Effector memory CD8-positive, alpha-beta T cell (primary cell): ENCODE results near the gene MGARP.
A peak's percentile ranks its signal among the peaks of the same experiment; 100 is the strongest.
"Not testable (repeated sequence)": the region's sequence is repeated elsewhere in the genome, so short reads cannot be mapped to it uniquely, and the experiment has no call there.

Experiments used
- ATAC-seq: fragments of 150-1000 bp; cut with Tn5 transposase; replicated peaks from 2 replicates; pipeline ENCODE4 v1.10.0; 2021; ENCODE audit warnings: mild to moderate bottlenecking, moderate library complexity
- DNase-seq, 3 experiments: peaks; one replicate each; pipeline ENCODE4 v3.0.0; 2021
- H3K27ac Mint-ChIP-seq, 2 donors: one replicate each; pipeline ENCODE4 v1.8.0; 2022; ENCODE audit warnings: mild to moderate bottlenecking in 2 of 2, mixed read lengths in 2 of 2, moderate library complexity in 2 of 2
- H3K27me3 Mint-ChIP-seq, 2 donors: one replicate each; pipeline ENCODE4 v1.8.0; 2022; ENCODE audit warnings: mixed read lengths in 2 of 2
- H3K36me3 Mint-ChIP-seq: one replicate; pipeline ENCODE4 v1.8.0; 2022; ENCODE audit warnings: mild to moderate bottlenecking, moderate library complexity, mixed read lengths; ENCODE audit not compliant: insufficient read depth
- H3K4me1 Mint-ChIP-seq, 2 donors: one replicate each; pipeline ENCODE4 v1.8.0; 2022; ENCODE audit warnings: low read depth in 2 of 2, mixed read lengths in 2 of 2
- H3K4me3 Mint-ChIP-seq, 2 donors: one replicate each; pipeline ENCODE4 v1.8.0; 2022; ENCODE audit warnings: mild to moderate bottlenecking in 2 of 2, mixed read lengths in 2 of 2, moderate library complexity in 2 of 2
- H3K9me3 Mint-ChIP-seq, 2 donors: one replicate each; pipeline ENCODE4 v1.8.0; 2022; ENCODE audit warnings: mixed read lengths in 2 of 2

Gene MGARP

DNA sequence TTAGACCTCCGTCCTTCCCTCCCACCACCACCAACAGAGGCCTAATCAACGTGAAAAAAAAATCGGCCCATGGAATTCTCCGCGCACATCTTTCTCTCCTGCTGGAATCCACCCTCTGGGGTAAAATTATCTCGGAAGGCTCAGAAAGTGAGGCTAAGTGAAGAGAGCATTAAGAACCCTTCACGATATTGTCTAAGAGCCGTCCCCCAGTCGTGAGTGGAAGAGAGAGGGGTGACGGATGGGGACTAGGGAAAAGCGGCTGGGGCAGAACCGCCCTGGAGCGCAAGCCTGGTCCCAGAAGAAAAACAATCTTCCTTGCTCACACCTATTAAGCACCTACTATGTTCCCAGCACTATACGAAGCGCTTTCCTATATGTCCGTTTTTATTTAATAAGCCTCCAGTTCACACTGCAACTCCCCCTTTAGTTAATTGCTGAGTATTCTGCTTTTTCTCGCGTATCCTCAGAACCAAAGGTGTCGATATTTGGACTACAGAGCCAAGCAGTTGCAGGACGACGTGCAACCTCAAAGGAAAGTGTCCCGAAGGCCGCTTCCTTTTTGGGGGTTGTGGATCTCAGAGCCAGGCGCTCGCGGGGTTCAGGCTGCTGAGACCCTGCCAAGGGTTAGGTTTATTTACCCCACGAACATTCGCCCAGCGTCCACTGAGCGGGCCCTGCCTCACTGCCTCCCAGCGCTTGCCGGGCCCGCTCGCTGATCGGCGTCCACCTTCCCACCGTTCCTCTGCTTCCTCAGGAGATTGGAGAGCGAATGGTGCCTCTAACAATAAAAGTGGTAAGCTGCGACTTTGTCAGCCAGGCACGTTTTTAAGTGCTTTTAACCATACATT lies 889 bp downstream of the MGARP start:
- peaks cover 5% of the 10 kb centered on the region for H3K36me3 Mint-ChIP-seq
- ATAC-seq (peak; percentile 50), DNase-seq (no peak)
- H3K9me3 Mint-ChIP-seq: no peaks in the 10 kb centered on the region
- H3K27me3 Mint-ChIP-seq: peaks cover 35 to 41% of the 10 kb centered on the region in 2 donors
- H3K27ac Mint-ChIP-seq: no peak overlapping the region
- peaks cover 12 to 16% of the 10 kb centered on the region in 2 donors for H3K4me1 Mint-ChIP-seq
- peak overlapping the region; percentile 82 to 86 for H3K4me3 Mint-ChIP-seq

DNA sequence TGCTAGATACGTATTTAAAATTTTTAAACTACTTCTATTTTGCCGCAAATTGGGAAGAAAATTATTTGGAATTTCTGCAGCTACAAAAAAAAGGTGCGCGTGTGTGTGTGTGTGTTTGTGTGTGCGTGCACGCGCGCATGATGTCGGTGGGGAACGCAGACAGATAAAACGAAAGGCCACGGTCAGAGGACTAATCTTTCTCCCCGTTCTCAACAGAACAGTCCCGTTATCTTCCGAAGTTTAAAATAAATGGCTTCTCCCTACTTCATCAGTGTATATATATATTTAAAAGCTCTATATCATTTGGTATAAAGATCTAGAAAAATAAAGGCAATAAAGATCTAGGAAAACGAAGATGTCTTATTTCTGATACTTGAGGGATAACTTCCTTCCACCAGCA lies 1.5 kb downstream of the MGARP start:
- Mint-ChIP-seq H3K27me3 (peaks cover 35 to 41% of the 10 kb centered on the region in 2 donors), H3K27ac (no peak overlapping the region), H3K4me1 (peaks cover 12 to 16% of the 10 kb centered on the region in 2 donors), H3K9me3 (no peaks in the 10 kb centered on the region), H3K4me3 (peak overlapping the region in 1 of 2 donors; percentile 86), H3K36me3 (peaks cover 5% of the 10 kb centered on the region)
- DNase-seq (no peak), ATAC-seq (no peak)

DNA sequence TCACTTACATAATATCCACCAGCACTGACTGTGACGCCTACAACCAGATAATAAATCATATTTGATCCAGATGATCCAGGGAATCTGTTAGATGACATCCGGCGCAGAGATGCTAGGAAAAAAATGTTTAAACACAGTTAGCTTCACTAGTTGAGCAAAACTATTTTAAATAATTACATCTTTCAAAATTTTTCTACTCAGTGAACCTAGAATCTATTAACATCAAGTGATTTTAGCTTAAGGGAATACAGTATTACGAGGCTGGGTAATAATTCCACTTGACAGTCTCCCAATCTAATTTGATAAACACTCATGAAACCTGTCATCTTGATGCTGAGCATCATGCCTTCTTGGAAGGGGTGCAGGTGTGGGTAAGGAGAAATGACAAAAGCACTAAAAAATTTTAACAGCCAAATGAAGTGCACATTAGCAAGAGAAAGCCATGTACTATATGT lies 4.7 kb downstream of the MGARP start:
- DNase-seq (no peak), ATAC-seq (no peak)
- Mint-ChIP-seq H3K4me1 (peaks cover 11 to 16% of the 10 kb centered on the region in 2 donors), H3K27me3 (peaks cover 24 to 30% of the 10 kb centered on the region in 2 donors), H3K9me3 (no peaks in the 10 kb centered on the region), H3K4me3 (no peak overlapping the region), H3K27ac (no peak overlapping the region), H3K36me3 (no peaks in the 10 kb centered on the region)

DNA sequence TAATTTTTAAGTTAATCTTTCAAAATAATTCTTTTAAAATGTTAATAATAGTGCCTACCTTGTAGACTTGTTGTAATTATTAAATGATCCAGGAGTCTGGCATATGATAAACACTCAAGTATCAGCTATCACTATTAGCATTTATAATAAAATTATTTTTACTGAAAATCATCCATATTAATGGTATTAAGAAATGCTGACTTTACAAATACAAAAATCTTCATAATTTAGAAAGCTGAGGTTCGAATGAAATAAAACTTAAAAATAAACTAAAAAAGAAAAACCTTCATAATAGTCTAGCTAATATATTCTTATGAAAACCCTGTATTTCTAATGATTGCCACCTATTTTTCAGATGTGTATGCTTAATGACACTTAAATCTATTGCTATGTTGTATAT lies 5.2 kb downstream of the MGARP start:
- H3K27ac Mint-ChIP-seq: no peak overlapping the region
- ATAC-seq: no peak

DNA sequence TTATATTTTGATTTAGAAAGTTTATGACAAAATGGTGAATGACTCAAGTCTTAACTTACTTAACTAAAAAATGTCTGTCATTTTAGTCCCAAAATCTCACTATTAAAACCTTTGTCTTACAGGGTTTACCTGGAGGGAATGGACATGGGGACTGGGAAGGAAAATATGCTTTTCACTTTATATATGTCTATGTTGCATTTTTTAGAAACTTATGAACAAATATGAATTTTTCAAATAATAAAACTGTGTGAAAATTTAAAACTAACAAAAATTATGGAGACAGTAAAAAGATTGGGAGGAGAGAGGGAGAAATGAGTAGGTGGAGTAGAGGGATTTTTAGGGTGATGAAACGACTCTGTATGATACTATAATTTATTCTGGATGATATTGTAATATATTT lies 6.2 kb downstream of the MGARP start:
- Mint-ChIP-seq H3K9me3 (no peaks in the 10 kb centered on the region), H3K4me3 (no peak overlapping the region), H3K4me1 (peaks cover 0 to 2% of the 10 kb centered on the region in 2 donors), H3K27me3 (peaks cover 10 to 16% of the 10 kb centered on the region in 2 donors), H3K36me3 (no peaks in the 10 kb centered on the region), H3K27ac (no peak overlapping the region)
- no peak for DNase-seq
- no peak for ATAC-seq

More for the DNA sequence above, 5.2 kb downstream of the MGARP start:
- Mint-ChIP-seq H3K27me3 (peaks cover 19 to 25% of the 10 kb centered on the region in 2 donors), H3K4me3 (no peak overlapping the region), H3K4me1 (peaks cover 6 to 11% of the 10 kb centered on the region in 2 donors), H3K9me3 (no peaks in the 10 kb centered on the region), H3K36me3 (no peaks in the 10 kb centered on the region)
- no peak for DNase-seq

DNA sequence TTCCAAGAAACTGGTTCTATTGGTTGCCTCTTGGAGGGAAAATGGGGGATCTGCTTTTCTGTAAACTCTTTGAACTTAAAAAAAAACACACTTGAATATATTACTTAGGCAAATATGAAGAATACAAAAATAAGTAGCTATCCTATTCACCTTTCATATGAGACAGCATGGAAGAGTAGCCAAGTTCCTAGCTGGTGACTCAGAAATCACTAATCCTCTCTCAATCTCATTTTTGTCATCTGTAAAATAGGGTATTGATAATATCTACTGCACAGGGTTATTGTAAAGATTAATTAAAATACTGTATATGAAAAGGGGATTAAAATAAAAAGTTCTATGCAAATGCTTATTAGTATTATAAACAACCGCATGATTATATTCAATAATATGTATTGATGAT lies 12.7 kb downstream of the MGARP start:
- DNase-seq (no peak), ATAC-seq (no peak)
- Mint-ChIP-seq H3K9me3 (no peaks in the 10 kb centered on the region), H3K4me3 (peak overlapping the region; percentile 82), H3K36me3 (no peaks in the 10 kb centered on the region), H3K4me1 (peaks cover 12 to 17% of the 10 kb centered on the region in 2 donors), H3K27me3 (no peaks in the 10 kb centered on the region), H3K27ac (peak overlapping the region; percentile 95 to 96)

DNA sequence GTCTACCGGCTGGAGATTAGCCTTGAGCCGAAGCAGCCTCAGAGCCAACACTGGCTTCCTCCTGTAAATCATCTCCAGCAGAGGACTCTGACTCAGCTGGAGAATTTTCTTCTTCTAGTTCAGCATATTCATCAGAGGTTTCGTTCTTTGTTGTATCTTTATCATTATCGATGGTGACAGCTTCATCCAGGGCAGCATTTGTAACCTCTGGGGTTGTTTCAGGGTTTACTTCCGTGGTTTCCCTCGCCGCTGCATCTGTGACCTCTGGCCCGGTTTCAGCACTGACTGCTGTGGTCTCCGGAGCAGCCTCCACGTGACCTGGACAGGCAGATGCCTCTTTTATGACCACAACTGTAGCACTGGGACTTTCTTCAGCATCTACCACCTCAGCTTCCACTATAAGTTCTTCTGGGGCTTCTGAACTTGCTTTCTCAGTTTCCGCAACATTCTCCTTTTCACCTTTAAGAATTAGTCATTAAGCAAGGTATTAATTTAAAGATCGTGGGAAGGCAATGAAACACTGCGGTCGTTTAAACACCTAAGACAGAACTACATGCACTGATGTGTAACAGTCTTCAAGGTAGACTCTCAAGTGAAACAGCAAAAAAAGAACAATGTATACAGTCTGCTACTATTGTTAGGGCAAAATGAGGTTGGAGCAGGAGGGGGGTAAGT lies 13.3 kb downstream of the MGARP start:
- ATAC-seq (peak; percentile 98), DNase-seq (peak; percentile 61 to 75 (median 75))
- H3K27me3 Mint-ChIP-seq: no peaks in the 10 kb centered on the region
- no peaks in the 10 kb centered on the region for H3K9me3 Mint-ChIP-seq
- peak overlapping the region; percentile 95 to 96 for H3K27ac Mint-ChIP-seq
- peak overlapping the region; percentile 82 for H3K4me3 Mint-ChIP-seq
- peaks cover 12 to 17% of the 10 kb centered on the region in 2 donors for H3K4me1 Mint-ChIP-seq
- H3K36me3 Mint-ChIP-seq: no peaks in the 10 kb centered on the region

DNA sequence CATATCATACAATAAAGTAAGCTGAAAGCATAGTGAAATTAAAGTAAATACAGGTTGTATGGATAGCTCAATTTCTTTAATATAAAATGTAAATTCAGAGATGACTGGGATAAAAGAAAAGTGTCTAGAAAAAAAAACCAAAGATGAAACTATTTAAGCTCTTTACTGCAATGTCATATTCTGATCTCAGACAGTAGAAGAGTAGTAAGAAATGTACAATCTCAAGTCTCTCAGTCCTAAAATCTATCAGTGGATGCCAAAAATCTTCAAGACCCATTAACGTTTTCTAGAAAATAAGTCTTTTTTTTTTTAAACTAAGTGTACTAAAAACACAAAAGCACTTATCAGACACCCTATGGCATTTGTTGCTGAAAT lies 13.8 kb downstream of the MGARP start:
- peaks cover 12 to 17% of the 10 kb centered on the region in 2 donors for H3K4me1 Mint-ChIP-seq
- no peaks in the 10 kb centered on the region for H3K9me3 Mint-ChIP-seq
- no peak for ATAC-seq
- peak overlapping the region; percentile 82 for H3K4me3 Mint-ChIP-seq
- DNase-seq: no peak
- H3K27ac Mint-ChIP-seq: peak overlapping the region; percentile 95 to 96
- H3K36me3 Mint-ChIP-seq: no peaks in the 10 kb centered on the region
- no peaks in the 10 kb centered on the region for H3K27me3 Mint-ChIP-seq

DNA sequence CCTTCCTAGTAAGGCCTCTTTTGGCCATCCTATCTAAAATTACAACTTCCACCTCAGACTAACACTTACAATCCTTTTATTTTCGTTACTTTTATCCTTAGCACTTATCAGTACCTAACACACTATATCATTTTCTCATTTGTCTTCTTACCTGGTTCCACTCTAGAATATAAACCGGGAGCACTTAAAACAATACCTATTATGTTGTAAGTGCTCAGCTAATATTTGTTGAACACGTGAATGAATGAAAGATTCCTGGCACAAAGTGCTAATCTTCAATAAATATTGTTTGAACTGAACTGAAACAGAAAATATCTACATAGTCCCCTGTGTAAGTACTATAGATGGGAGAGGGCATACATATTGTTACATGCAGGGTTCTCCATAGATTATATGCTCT lies 14.4 kb downstream of the MGARP start:
- no peak for DNase-seq
- no peaks in the 10 kb centered on the region for H3K27me3 Mint-ChIP-seq
- peak overlapping the region in 1 of 2 donors; percentile 82 for H3K4me3 Mint-ChIP-seq
- no peaks in the 10 kb centered on the region for H3K36me3 Mint-ChIP-seq
- no peaks in the 10 kb centered on the region for H3K9me3 Mint-ChIP-seq
- H3K27ac Mint-ChIP-seq: peak overlapping the region; percentile 95 to 96
- peaks cover 12 to 17% of the 10 kb centered on the region in 2 donors for H3K4me1 Mint-ChIP-seq
- no peak for ATAC-seq

DNA sequence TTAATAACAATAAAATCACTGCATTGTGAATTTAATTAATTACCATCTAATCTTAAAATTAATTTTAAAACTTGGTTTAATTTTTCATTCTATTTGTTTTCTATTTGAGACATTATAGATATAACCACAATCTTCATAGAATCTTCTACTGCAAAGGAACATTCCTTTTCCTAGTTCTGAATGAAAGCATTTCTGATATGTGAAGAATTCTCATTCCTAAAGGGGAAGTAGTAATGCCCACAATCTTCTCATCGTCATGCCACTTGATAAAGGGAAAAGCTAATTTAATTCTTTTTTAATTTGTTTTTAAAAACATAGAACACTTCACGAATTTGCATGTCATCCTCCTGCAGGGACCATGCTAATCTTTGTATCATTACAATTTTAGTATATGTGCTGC lies 23.7 kb downstream of the MGARP start:
- H3K9me3 Mint-ChIP-seq: no peaks in the 10 kb centered on the region

DNA sequence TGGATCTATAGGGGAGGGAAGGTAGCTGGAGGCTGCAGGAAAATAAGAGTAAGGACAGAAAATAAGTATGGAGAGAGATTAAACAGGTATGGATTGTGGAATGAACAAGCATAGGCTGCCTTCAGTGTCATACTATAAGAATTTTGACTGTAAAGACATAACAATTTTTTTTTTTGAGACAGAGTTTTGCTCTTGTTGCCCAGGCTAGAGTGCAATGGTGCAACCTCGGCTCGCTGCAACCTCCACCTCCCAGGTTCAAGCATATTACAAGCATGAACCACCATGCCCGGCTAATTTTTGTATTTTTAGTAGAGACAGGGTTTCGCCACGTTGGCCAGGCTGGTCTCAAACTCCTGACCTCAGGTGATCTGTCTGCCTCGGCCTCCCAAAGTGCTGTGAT lies 24.4 kb downstream of the MGARP start:
- not testable (repeated sequence) for H3K4me1 Mint-ChIP-seq, H3K36me3 Mint-ChIP-seq, H3K27me3 Mint-ChIP-seq, DNase-seq, ATAC-seq, H3K9me3 Mint-ChIP-seq, H3K27ac Mint-ChIP-seq, H3K4me3 Mint-ChIP-seq

More for the DNA sequence above, 23.7 kb downstream of the MGARP start:
- no peaks in the 10 kb centered on the region for H3K36me3 Mint-ChIP-seq
- no peak for ATAC-seq
- no peak overlapping the region for H3K4me3 Mint-ChIP-seq
- H3K27me3 Mint-ChIP-seq: no peaks in the 10 kb centered on the region
- DNase-seq: no peak
- no peak overlapping the region for H3K27ac Mint-ChIP-seq
- H3K4me1 Mint-ChIP-seq: no peaks in the 10 kb centered on the region

DNA sequence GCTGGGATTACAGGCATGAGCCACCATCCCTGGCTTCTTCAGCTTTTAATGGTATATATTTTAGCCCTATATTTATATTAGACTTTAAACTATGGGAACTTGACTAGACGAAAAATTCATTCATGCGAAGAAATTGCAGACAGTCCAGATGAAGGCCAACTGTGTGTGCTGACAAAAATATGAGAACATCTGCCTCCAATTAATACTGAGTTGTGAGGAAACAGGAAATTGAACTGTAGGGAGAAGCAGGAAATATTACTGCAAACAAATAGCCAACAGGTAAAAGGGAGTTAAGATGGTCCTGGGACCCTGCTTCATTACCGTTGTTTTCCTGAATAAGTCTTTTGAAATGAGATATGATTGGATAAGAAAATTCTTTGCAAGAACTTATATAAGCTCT lies 26.3 kb downstream of the MGARP start:
- no peaks in the 10 kb centered on the region for H3K27me3 Mint-ChIP-seq
- DNase-seq: no peak
- no peaks in the 10 kb centered on the region for H3K36me3 Mint-ChIP-seq
- no peaks in the 10 kb centered on the region for H3K9me3 Mint-ChIP-seq
- ATAC-seq: no peak
- no peak overlapping the region for H3K27ac Mint-ChIP-seq
- no peak overlapping the region for H3K4me3 Mint-ChIP-seq
- H3K4me1 Mint-ChIP-seq: no peaks in the 10 kb centered on the region

DNA sequence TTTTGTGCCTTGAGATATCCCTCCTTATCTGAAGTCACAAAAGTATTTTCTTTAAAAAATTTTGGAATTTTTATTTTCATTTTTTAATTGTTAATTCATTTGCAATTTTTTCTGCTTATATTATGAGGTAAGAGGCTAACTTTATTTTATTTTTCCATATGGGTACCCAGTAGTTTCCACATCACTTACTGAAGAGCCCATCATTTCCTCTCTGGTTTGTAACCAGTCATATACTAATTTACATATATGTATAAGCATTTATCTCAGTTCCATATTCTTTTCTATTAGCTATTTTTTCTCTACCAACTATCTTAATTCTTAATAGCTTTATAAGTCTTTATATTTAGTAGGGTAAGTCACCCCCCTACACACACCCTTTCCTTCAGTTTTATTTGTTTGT lies 27.0 kb downstream of the MGARP start:
- no peaks in the 10 kb centered on the region for H3K36me3 Mint-ChIP-seq
- no peak for ATAC-seq
- H3K9me3 Mint-ChIP-seq: no peaks in the 10 kb centered on the region
- no peaks in the 10 kb centered on the region for H3K4me1 Mint-ChIP-seq
- DNase-seq: no peak
- H3K4me3 Mint-ChIP-seq: no peak overlapping the region
- no peak overlapping the region for H3K27ac Mint-ChIP-seq
- no peaks in the 10 kb centered on the region for H3K27me3 Mint-ChIP-seq
